ENCODE results near the gene TBC1D22A.

DNA sequence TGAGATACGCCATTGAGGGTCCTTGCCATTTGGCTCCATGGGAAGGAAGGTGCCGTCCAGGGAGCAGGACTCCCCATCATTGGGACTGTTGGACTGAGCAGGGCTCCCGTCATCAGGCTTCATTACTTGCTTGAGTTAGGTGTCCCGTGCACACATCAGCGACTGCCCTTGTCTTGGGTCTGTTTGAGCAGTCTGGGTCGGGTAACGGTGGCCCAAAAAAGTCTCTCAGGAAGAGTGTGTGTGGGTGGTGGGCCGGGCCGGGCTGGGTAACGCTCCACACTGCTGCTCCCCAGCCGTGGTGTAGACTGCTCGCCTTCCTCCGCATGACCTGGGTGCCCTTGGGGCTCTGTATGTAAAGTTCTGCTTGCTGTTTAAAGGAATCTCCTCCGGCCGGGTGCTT, 293.5 kb downstream of the TBC1D22A start:
- TF ChIP-seq EZH2 (IDR thresholded peaks at IDR 0.05) (no peak), FOSL1 (IDR thresholded peaks at IDR 0.05; ENCODE audit: low read depth) (no peak), POLR2A (IDR thresholded peaks at IDR 0.05; ENCODE audit: borderline replicate concordance, extremely low read depth, insufficient read depth, insufficient read length) (no peak)
- TF ChIP-seq, protein P1, sequence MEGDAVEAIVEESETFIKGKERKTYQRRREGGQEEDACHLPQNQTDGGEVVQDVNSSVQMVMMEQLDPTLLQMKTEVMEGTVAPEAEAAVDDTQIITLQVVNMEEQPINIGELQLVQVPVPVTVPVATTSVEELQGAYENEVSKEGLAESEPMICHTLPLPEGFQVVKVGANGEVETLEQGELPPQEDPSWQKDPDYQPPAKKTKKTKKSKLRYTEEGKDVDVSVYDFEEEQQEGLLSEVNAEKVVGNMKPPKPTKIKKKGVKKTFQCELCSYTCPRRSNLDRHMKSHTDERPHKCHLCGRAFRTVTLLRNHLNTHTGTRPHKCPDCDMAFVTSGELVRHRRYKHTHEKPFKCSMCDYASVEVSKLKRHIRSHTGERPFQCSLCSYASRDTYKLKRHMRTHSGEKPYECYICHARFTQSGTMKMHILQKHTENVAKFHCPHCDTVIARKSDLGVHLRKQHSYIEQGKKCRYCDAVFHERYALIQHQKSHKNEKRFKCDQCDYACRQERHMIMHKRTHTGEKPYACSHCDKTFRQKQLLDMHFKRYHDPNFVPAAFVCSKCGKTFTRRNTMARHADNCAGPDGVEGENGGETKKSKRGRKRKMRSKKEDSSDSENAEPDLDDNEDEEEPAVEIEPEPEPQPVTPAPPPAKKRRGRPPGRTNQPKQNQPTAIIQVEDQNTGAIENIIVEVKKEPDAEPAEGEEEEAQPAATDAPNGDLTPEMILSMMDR (IDR thresholded peaks at IDR 0.05 in 2 of 3, conservative IDR thresholded peaks at IDR 0.05 in 1 of 3; ENCODE audit: borderline replicate concordance in 1 of 3, insufficient read depth in 1 of 3, low read depth in 2 of 3, low read length in 2 of 3), result no peak
